ENCODE data around the gene KCNN4. TPM values are rescaled to one million over a fixed set of nuclear protein-coding genes. Genes with fewer than 3 reads are reported as not detected.
"Not testable (repeated sequence)": the region's sequence is repeated elsewhere in the genome, so short reads cannot be mapped to it uniquely, and the experiment has no call there.

The KCNN4 gene
- 10 to 100 TPM in 1 of 2 donors, 1 to 10 TPM in 1; 2.4 to 13.5 TPM for total RNA-seq
- 10 to 100 TPM; 11.9 to 31.7 TPM for polyA plus RNA-seq
- long read RNA-seq, donor 1 = 0 reads
- long read RNA-seq, donor 2 = 0 reads
- long read RNA-seq, donor 3 = 0 reads
- long read RNA-seq, donor 4 = 0 reads
- long read RNA-seq, donor 5 = 0 reads

DNA sequence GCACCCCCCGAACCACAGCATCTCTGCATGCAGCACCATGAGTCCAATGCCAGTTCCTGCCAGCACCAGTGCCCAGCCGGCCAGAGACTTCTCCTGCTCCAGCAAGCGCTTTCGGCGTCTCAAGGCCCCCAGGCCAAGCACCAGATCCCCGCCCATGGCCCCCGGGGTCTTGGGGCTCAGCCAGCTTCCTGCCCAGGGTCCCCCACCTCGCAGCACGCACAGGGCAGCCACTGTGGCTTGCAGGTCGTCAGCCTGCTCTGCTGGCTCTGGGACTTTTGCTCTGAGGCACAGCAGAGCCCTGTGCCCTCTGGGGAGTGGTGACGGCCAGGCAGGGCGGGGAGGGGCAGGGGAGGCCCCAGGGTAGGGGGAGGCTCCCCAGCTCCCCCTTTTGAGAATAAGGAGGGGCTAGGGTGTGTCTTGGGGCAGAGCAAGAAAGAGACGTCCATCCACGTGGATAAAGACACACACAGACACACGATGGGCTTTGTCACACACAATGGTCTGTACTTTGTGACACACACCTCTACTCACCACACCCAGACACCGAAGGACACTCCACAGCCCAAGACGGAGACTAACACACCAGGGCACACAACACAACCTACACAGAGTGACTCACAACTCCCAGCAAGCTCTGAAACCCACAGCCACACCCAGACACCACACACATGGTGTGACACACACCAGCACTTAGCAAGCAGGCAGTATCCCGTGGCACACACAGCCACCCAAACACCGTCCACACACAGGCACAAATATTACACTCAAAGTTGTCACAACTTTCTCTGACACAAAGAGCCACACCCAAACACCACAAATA lies at the start of gene KCNN4:
Gene KCNN4, minus strand, starts transcription at position 268 of the 820 bp plus-strand sequence. Its CDS starts 112 bp downstream, at position 156.
- H3K9me3 ChIP-seq (ENCODE audit: control insufficient read depth in 4 of 4, insufficient read depth in 3 of 4, low read length in 3 of 4) = peaks cover 0 to 3% (median 0%) of the 10 kb centered on the region in 4 donors
- no peak within 1 kb of the TSS for H3K9ac ChIP-seq (ENCODE audit: insufficient read depth in 1 of 2, low read length in 2 of 2)
- WGBS, 2 donors = 22% methylated on average over 19 of the region's 19 CpGs
- no peak for ATAC-seq (ENCODE audit: insufficient read depth, low FRiP score)
- H3K4me3 ChIP-seq = no peak within 1 kb of the TSS
- no peak for DNase-seq
- H3K27me3 ChIP-seq (ENCODE audit: control insufficient read depth in 3 of 3, insufficient read depth in 3 of 3, low read length in 2 of 3) = no peaks in the 10 kb centered on the region
- H3K36me3 ChIP-seq (ENCODE audit: control insufficient read depth in 4 of 4, insufficient read depth in 4 of 4, low read length in 4 of 4) = no peaks in the 10 kb centered on the region
- TF ChIP-seq, protein P1, sequence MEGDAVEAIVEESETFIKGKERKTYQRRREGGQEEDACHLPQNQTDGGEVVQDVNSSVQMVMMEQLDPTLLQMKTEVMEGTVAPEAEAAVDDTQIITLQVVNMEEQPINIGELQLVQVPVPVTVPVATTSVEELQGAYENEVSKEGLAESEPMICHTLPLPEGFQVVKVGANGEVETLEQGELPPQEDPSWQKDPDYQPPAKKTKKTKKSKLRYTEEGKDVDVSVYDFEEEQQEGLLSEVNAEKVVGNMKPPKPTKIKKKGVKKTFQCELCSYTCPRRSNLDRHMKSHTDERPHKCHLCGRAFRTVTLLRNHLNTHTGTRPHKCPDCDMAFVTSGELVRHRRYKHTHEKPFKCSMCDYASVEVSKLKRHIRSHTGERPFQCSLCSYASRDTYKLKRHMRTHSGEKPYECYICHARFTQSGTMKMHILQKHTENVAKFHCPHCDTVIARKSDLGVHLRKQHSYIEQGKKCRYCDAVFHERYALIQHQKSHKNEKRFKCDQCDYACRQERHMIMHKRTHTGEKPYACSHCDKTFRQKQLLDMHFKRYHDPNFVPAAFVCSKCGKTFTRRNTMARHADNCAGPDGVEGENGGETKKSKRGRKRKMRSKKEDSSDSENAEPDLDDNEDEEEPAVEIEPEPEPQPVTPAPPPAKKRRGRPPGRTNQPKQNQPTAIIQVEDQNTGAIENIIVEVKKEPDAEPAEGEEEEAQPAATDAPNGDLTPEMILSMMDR (IDR thresholded peaks at IDR 0.05; ENCODE audit: control extremely low read depth, extremely low read depth) = no peak
- H3K4me1 ChIP-seq (ENCODE audit: control insufficient read depth in 5 of 5, insufficient read depth in 5 of 5, low read length in 5 of 5) = peaks cover 0 to 23% (median 5%) of the 10 kb centered on the region in 5 donors
- H3K27ac ChIP-seq (ENCODE audit: low read depth in 1 of 2, low read length in 1 of 2) = peak within 1 kb of the TSS in 1 of 2 donors; percentile 41

DNA sequence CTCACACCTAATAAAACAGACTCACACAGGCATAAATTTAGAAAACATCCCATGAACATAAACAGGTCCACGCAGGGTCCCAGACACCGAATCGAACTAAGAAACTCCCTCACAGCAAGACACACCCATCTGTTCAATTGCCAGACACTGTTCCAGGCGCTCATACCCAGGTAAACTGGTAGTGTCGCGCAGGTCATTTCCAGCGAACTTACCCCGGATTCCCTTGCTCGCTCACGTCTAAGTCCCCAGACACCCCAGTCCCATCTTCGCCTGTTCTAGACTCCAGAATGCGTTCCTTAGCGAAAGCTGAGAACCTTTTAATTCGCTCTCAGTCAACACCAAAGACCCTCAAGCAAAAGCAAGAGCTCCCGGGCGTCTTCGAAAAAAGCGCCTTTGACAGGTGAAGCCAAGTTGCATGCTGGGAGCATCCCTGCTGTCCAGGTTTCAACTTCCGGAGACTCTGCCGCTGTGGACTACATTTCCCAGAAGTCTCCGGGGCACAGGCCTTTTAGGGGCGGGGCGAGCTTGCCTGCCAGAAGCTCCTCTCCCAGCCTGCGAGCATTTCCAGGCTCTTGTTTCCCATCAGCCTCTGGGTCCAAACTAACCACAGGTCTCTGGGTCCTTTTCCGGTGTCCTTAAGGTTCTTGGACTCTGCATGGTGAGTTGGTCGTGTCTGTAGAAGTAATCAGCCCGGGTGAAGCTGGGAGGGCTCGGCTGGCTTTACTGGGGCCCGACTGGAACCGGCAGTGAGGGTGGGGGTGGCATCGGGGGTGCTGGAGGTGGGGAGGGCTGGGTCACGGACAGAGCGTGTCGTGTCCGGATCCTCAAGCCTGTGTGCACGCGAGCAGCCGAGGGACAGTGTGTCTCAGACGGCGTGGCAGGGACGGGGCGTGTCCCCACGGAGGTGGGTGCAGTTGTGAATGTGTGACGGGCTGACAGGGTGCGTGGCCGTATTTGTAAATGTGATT lies 46.3 kb upstream of the KCNN4 start, which contains the start of gene ZNF283:
Gene ZNF283, plus strand, starts transcription at position 535 of the 968 bp plus-strand sequence. CDS start 6,184 bp downstream, outside the sequence.
- H3K9me3 ChIP-seq (ENCODE audit: control insufficient read depth in 4 of 4, insufficient read depth in 3 of 4, low read length in 3 of 4) = peaks cover 0 to 7% (median 0%) of the 10 kb centered on the region in 4 donors
- H3K36me3 ChIP-seq (ENCODE audit: control insufficient read depth in 4 of 4, insufficient read depth in 4 of 4, low read length in 4 of 4) = peaks cover 1 to 22% (median 12%) of the 10 kb centered on the region in 4 donors
- WGBS, 2 donors = 6% methylated on average over 46 of the region's 46 CpGs
- H3K4me3 ChIP-seq = peak within 1 kb of the TSS; percentile 64
- H3K4me1 ChIP-seq (ENCODE audit: control insufficient read depth in 5 of 5, insufficient read depth in 5 of 5, low read length in 5 of 5) = peaks cover 0 to 8% (median 3%) of the 10 kb centered on the region in 5 donors
- TF ChIP-seq, protein P1 (IDR thresholded peaks at IDR 0.05; ENCODE audit: control extremely low read depth, extremely low read depth) = no peak
- peaks cover 0 to under 1% (median 0%) of the 10 kb centered on the region in 3 donors for H3K27me3 ChIP-seq (ENCODE audit: control insufficient read depth in 3 of 3, insufficient read depth in 3 of 3, low read length in 2 of 3)
- H3K9ac ChIP-seq (ENCODE audit: insufficient read depth in 1 of 2, low read length in 2 of 2) = peak within 1 kb of the TSS in 1 of 2 donors; percentile 66
- ATAC-seq (ENCODE audit: insufficient read depth, low FRiP score) (peak; percentile 85), DNase-seq (peak; percentile 93 to 94 (median 93))
- peak within 1 kb of the TSS; percentile 52 to 65 for H3K27ac ChIP-seq (ENCODE audit: low read depth in 1 of 2, low read length in 1 of 2)

DNA sequence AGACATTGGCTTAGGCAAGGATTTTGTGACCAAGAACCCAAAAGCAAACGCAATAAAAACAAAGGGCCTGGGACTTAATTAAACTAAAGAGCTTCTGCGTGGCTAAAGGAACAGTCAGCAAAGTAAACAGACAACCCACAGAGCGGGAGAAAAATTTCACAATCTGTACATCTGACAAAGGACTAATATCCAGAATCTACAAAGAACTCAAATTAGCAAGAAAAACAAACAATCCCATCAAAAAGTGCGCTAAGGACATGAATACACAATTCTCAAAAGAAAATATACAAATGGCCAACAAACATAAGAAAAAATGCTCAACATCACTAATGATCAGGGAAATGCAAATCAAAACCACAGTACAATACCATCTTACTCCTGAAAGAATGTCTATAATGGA lies 43.8 kb upstream of the KCNN4 start:
- not testable (repeated sequence) for DNase-seq; ATAC-seq (ENCODE audit: insufficient read depth, low FRiP score); H3K27ac ChIP-seq (ENCODE audit: low read depth in 1 of 2, low read length in 1 of 2); H3K9ac ChIP-seq (ENCODE audit: insufficient read depth in 1 of 2, low read length in 2 of 2); H3K36me3 ChIP-seq (ENCODE audit: control insufficient read depth in 4 of 4, insufficient read depth in 4 of 4, low read length in 4 of 4); H3K4me3 ChIP-seq
- WGBS, 2 donors = 56 to 63% methylated on average over 4 of the region's 4 CpGs
- peaks cover 0 to 22% (median 17%) of the 10 kb centered on the region in 3 donors for H3K27me3 ChIP-seq (ENCODE audit: control insufficient read depth in 3 of 3, insufficient read depth in 3 of 3, low read length in 2 of 3)
- H3K4me1 ChIP-seq (ENCODE audit: control insufficient read depth in 5 of 5, insufficient read depth in 5 of 5, low read length in 5 of 5) = peaks cover 3 to 10% (median 8%) of the 10 kb centered on the region in 5 donors
- H3K9me3 ChIP-seq (ENCODE audit: control insufficient read depth in 4 of 4, insufficient read depth in 3 of 4, low read length in 3 of 4) = peaks cover 0 to 11% (median 0%) of the 10 kb centered on the region in 4 donors

DNA sequence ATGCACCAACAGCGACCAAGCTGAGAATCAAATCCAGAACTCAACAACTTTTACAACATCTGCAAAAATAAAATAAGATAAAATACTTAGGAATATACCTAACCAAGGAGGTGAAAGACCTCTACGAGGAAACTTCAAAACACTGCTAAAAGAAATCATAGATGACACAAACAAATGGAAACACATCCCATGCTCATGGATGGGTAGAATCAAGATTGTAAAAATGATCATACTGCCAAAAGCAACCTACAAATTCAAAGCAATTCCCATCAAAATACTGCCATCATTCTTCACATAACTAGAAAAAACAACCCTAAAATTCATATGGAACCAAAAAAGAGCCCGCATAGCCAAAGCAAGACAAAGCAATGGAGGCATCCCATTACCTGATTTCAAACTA lies 43.1 kb upstream of the KCNN4 start:
- WGBS, 2 donors = 84 to 85% methylated on average over 3 of the region's 3 CpGs
- not testable (repeated sequence) for DNase-seq; H3K4me3 ChIP-seq; H3K36me3 ChIP-seq (ENCODE audit: control insufficient read depth in 4 of 4, insufficient read depth in 4 of 4, low read length in 4 of 4); H3K27ac ChIP-seq (ENCODE audit: low read depth in 1 of 2, low read length in 1 of 2); H3K9ac ChIP-seq (ENCODE audit: insufficient read depth in 1 of 2, low read length in 2 of 2); ATAC-seq (ENCODE audit: insufficient read depth, low FRiP score)
- H3K4me1 ChIP-seq (ENCODE audit: control insufficient read depth in 5 of 5, insufficient read depth in 5 of 5, low read length in 5 of 5) = peaks cover 3 to 10% (median 8%) of the 10 kb centered on the region in 5 donors
- H3K9me3 ChIP-seq (ENCODE audit: control insufficient read depth in 4 of 4, insufficient read depth in 3 of 4, low read length in 3 of 4) = peaks cover 0 to 11% (median 0%) of the 10 kb centered on the region in 4 donors
- H3K27me3 ChIP-seq (ENCODE audit: control insufficient read depth in 3 of 3, insufficient read depth in 3 of 3, low read length in 2 of 3) = peaks cover 0 to 22% (median 17%) of the 10 kb centered on the region in 3 donors
